Ovary (tissue), 9 donors: Measurements from ENCODE around the gene RABL6. TPM values are rescaled to one million over a fixed set of nuclear protein-coding genes. Genes with fewer than 3 reads are reported as not detected.

Source experiments
- DNase-seq, 5 donors: peaks; one replicate each; pipeline ENCODE4 v3.0.0-alpha.2; 2019 to 2020
- H3K27ac ChIP-seq, 2 donors: fragments of 200-600 bp; one replicate each; pipeline versions ENCODE4 v1.5.1 to v1.8.0; 2019 to 2022
- H3K27me3 ChIP-seq: fragments of 200-600 bp; one replicate; pipeline ENCODE4 v1.8.0; 2022
- H3K36me3 ChIP-seq: fragments of 200-600 bp; sonication (generic); one replicate; pipeline ENCODE4 v1.5.1; 2019
- H3K4me1 ChIP-seq: one replicate; pipeline ENCODE4 v1.8.1; 2013; ENCODE audit warnings: mild to moderate bottlenecking, moderate library complexity; ENCODE audit not compliant: insufficient read depth
- H3K4me3 ChIP-seq: fragments of 200-600 bp; sonication (generic); one replicate; pipeline ENCODE4 v1.5.1; 2017
- H3K9me3 ChIP-seq, 2 donors: fragments of 200-600 bp in 1 of 2; sonication (generic) in 1 of 2; one replicate each; pipeline versions ENCODE4 v1.5.1 to v1.8.1; 2013 to 2019; ENCODE audit warnings: mild to moderate bottlenecking in 1 of 2, moderate library complexity in 1 of 2
- EP300 ChIP-seq: sonication (generic); formaldehyde crosslinking; IDR thresholded peaks from one replicate; pipeline ENCODE4 v1.6.1; 2017; ENCODE audit warnings: antibody characterized with exemption
- POLR2A ChIP-seq: fragments of 450-650 bp; IDR thresholded peaks from one replicate; pipeline ENCODE4 v1.6.1; 2017; ENCODE audit warnings: antibody characterized with exemption, mild to moderate bottlenecking, moderate library complexity
- WGBS, 3 donors: extraction: QIAGEN DNeasy Blood & Tissue Kit in 1 of 3; methylation state at CpG; one replicate each; pipeline versions ENCODE4 v1.1.5 to v1.1.7; 2013 to 2017; 5-methylcytosine and 5-hydroxymethylcytosine counted together
- intact Hi-C, 4 donors: fragments of 100-400 bp; cut with DNase I; formaldehyde crosslinking; loops; one replicate each; pipeline versions ENCODE4 v1.11.0 to v1.15.1; 2022 to 2023
- polyA plus RNA-seq, 2 donors: library from polyadenylated mRNA; stranded (reverse); fragments of 200-250 nt in 1 of 2; fragments of 350-450 nt in 1 of 2; fragmentation: Illumina TruSeq in 1 of 2; extraction: RNeasy Lipid Tissue Mini Kit (QIAGEN cat#74804) in 1 of 2; gene quantifications; one replicate each; pipeline ENCODE4 v1.2.3, GENCODE V29; 2013 to 2014
- total RNA-seq, 7 donors: library from RNA; depleted of rRNA in 2 of 7; stranded (reverse); fragments of >200 nt in 2 of 7; fragmentation: NEBNext Ultra II Directional in 3 of 7; extraction: Animal tissue kit (Norgen Biotek cat#: 25700) in 3 of 7; gene quantifications; one replicate each; pipeline versions ENCODE4 v1.1.0 to v1.2.4, GENCODE V29; 2016 to 2023
- TF ChIP-seq, protein P1 (sequence below), 3 donors: fragments of 450-650 bp in 2 of 3; fragments of 200-600 bp in 1 of 3; IDR thresholded peaks; one replicate each; pipeline versions ENCODE4 v1.5.1 to v1.8.0; 2016 to 2022; ENCODE audit warnings: antibody characterized with exemption in 3 of 3, mild to moderate bottlenecking in 1 of 3
- donor health status: DM: no; HTN: no; CAD: no; lungs with moderate emphysema.
- donor health status: DM: no; HTN: no; CAD: no.
- donor health status: Bipolar disorder and iron deficiency.
- donor health status: DM: yes; HTN: yes; CAD: no.
- donor health status: DM: no; HTN: no; CAD: no.
- donor health status: DM: yes; HTN: yes; CAD: no.

The RABL6 gene
- total and polyA plus RNA-seq, 9 donors: 22.6 to 65.4 (median 49.4) TPM

DNA sequence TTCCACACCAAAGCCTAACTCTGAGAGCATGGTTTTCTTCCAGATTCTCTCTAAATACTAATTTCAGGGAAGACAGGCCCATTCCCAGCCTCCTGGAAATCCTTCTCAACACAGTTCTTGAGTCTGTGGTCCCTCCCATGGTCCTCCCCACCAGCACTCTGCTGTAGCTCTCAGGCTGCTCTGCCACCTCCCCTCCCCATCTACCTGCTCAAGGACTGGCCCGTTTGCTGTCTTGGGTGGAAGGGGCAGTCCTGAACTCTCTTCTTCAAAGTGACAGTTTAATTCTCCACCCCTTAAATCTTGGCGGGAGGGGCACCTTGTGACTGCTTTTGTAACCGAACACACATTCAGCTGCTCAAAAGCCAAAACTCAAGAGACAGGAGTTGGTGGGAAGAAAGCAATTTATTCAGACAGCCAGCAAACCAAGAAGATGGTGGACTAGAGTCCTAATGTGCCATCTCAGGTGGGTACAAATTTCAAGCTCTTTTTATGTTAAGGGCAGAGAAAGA is 35.8 kb upstream of the RABL6 start:
- Histone ChIP-seq H3K27ac (no peak overlapping the region), H3K36me3 (no peaks in the 10 kb centered on the region), H3K4me3 (no peak overlapping the region), H3K9me3 (no peaks in the 10 kb centered on the region), H3K27me3 (no peaks in the 10 kb centered on the region), H3K4me1 (peaks cover 2% of the 10 kb centered on the region)
- 58 to 65% (median 61%) methylated on average over 3 of the region's 3 CpGs for WGBS, 3 donors
- TF ChIP-seq EP300: no peak
- TF ChIP-seq, protein P1, sequence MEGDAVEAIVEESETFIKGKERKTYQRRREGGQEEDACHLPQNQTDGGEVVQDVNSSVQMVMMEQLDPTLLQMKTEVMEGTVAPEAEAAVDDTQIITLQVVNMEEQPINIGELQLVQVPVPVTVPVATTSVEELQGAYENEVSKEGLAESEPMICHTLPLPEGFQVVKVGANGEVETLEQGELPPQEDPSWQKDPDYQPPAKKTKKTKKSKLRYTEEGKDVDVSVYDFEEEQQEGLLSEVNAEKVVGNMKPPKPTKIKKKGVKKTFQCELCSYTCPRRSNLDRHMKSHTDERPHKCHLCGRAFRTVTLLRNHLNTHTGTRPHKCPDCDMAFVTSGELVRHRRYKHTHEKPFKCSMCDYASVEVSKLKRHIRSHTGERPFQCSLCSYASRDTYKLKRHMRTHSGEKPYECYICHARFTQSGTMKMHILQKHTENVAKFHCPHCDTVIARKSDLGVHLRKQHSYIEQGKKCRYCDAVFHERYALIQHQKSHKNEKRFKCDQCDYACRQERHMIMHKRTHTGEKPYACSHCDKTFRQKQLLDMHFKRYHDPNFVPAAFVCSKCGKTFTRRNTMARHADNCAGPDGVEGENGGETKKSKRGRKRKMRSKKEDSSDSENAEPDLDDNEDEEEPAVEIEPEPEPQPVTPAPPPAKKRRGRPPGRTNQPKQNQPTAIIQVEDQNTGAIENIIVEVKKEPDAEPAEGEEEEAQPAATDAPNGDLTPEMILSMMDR (IDR thresholded peaks at IDR 0.05): no peak
- TF ChIP-seq POLR2A: no peak
- intact Hi-C loops: loop anchor here in 1 of 4 donors (5.0 kb wide), 1 partner anchor 615 kb away; no protein-coding TSS in a partner anchor
- DNase-seq: no peak

DNA sequence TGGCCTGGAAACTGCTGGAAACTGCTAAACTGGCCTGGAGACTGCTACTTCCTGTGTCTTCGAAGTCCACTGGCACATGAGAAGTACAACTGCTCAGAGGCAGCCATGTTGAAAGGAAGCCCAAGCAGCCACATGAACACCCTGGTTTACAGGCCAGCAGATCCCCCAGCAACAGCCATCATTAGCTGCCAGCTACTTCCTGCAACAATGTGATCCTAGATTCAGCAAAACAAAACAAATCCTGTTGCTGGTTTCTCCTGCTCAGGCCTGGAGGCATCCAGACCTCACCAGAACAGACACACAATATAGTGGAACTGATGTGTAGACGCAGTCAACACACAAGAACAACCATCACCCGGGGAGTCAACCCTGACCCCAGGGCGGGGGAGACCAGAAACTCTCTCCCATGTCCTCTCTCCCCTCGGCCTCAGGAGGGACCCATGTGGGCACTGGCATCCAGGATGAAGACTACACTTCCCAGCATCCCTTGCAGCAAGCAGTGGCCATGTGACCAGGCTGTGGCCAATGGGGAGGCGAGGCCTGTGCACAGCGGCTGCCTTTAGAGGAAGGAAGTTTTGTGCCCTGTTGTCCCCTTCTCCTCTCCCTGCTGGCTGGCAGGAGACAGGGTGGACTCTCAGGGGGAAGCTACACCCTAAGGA is 34.2 kb upstream of the RABL6 start:
- Histone ChIP-seq H3K36me3 (no peaks in the 10 kb centered on the region), H3K27me3 (no peaks in the 10 kb centered on the region), H3K4me3 (no peak overlapping the region), H3K4me1 (peaks cover 2% of the 10 kb centered on the region), H3K9me3 (no peaks in the 10 kb centered on the region), H3K27ac (no peak overlapping the region)
- peak in 1 of 5 donors; percentile 17 for DNase-seq
- TF ChIP-seq, protein P1 (IDR thresholded peaks at IDR 0.05): no peak
- no peak for TF ChIP-seq POLR2A
- no peak for TF ChIP-seq EP300
- WGBS, 3 donors: 79 to 93% (median 88%) methylated on average over 7 of the region's 7 CpGs
- intact Hi-C loops: loop anchor here in 1 of 4 donors (5.0 kb wide), 1 partner anchor 614 kb away; no protein-coding TSS in a partner anchor

DNA sequence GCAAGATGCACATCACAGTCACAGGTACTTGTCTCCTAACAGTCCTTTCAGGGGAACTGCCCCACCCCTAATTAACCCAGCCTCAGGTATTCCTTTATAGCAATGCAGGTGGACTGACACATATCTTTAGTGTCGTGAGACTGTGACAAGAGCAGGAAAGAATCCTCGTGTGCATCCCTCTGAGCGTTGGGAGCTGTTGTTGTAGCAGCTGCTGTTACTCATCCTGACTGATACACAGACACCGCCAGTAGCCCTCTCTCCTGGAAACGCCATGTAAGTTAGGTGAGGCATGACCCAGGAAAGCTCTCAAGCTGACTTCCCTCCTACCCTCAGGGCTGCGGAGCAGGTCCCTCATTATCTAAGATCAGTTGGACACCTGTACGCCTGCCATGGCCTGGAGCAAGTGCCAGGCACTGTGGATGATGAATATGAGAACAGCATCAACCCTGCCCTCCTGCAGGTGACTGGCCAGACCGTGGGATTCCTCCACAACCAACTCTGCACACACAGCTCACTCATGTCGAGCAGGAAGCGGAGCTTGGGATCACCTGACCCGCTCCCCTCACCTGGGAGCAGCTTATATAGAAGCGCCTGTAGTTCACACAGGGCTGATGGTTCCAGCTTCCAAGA is 33.2 kb upstream of the RABL6 start:
- DNase-seq: peak in 1 of 5 donors; percentile 17
- H3K9me3 ChIP-seq: no peaks in the 10 kb centered on the region
- H3K4me1 ChIP-seq: peaks cover 2% of the 10 kb centered on the region
- no peak overlapping the region for H3K4me3 ChIP-seq
- WGBS, 3 donors: 84 to 95% (median 89%) methylated on average over 12 of the region's 12 CpGs
- TF ChIP-seq, protein P1 (IDR thresholded peaks at IDR 0.05): no peak
- TF ChIP-seq EP300: no peak
- TF ChIP-seq POLR2A: no peak
- intact Hi-C loops: loop anchor here in 1 of 4 donors (5.0 kb wide), 1 partner anchor 613 kb away; no protein-coding TSS in a partner anchor
- H3K27me3 ChIP-seq: no peaks in the 10 kb centered on the region
- no peak overlapping the region for H3K27ac ChIP-seq
- no peaks in the 10 kb centered on the region for H3K36me3 ChIP-seq

DNA sequence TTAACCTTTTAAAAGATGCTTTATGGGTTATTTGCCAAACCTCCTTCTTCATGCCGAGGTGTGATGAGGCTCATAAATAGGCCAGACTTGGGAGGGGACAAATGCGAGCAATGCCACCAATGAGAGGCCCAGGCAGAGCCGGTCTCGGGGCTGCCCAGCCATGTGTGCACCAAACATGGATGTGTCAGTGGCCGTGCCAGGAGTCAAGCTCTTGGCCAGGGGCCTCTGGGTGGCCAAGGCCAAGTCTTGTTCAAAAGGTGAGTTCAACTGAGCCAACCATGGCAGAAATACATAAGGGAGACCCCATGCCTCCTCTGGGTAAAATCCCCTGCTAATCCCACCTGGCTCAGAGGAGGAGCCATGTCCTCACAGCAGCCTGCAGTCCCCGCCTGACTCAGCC is 32.6 kb upstream of the RABL6 start:
- no peak overlapping the region for H3K27ac ChIP-seq
- 82 to 88% (median 85%) methylated on average over 6 of the region's 6 CpGs for WGBS, 3 donors
- DNase-seq: peak in 1 of 5 donors; percentile 17

More for the DNA sequence above, 32.6 kb upstream of the RABL6 start:
- no peaks in the 10 kb centered on the region for H3K9me3 ChIP-seq
- intact Hi-C loops: no loop called here
- H3K36me3 ChIP-seq: no peaks in the 10 kb centered on the region
- H3K4me1 ChIP-seq: no peaks in the 10 kb centered on the region
- H3K4me3 ChIP-seq: no peak overlapping the region
- no peaks in the 10 kb centered on the region for H3K27me3 ChIP-seq
- TF ChIP-seq EP300 (no peak), POLR2A (no peak)
- TF ChIP-seq, protein P1 (IDR thresholded peaks at IDR 0.05): no peak
